GM18505 (cell line): Measurements from ENCODE around the gene SRPX2.

Experiments
- ATAC-seq: cut with Tn5 transposase; IDR thresholded peaks from one replicate; pipeline ENCODE4 v1.9.1; 2021; ENCODE audit not compliant: unreplicated experiment
- POLR2A ChIP-seq: IDR thresholded peaks from 4 replicates; pipeline ENCODE4 v1.6.1; 2011; ENCODE audit warnings: borderline replicate concordance; ENCODE audit not compliant: insufficient read depth, insufficient read length; ENCODE audit errors: extremely low read depth

The SRPX2 gene, protein sequence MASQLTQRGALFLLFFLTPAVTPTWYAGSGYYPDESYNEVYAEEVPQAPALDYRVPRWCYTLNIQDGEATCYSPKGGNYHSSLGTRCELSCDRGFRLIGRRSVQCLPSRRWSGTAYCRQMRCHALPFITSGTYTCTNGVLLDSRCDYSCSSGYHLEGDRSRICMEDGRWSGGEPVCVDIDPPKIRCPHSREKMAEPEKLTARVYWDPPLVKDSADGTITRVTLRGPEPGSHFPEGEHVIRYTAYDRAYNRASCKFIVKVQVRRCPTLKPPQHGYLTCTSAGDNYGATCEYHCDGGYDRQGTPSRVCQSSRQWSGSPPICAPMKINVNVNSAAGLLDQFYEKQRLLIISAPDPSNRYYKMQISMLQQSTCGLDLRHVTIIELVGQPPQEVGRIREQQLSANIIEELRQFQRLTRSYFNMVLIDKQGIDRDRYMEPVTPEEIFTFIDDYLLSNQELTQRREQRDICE

DNA sequence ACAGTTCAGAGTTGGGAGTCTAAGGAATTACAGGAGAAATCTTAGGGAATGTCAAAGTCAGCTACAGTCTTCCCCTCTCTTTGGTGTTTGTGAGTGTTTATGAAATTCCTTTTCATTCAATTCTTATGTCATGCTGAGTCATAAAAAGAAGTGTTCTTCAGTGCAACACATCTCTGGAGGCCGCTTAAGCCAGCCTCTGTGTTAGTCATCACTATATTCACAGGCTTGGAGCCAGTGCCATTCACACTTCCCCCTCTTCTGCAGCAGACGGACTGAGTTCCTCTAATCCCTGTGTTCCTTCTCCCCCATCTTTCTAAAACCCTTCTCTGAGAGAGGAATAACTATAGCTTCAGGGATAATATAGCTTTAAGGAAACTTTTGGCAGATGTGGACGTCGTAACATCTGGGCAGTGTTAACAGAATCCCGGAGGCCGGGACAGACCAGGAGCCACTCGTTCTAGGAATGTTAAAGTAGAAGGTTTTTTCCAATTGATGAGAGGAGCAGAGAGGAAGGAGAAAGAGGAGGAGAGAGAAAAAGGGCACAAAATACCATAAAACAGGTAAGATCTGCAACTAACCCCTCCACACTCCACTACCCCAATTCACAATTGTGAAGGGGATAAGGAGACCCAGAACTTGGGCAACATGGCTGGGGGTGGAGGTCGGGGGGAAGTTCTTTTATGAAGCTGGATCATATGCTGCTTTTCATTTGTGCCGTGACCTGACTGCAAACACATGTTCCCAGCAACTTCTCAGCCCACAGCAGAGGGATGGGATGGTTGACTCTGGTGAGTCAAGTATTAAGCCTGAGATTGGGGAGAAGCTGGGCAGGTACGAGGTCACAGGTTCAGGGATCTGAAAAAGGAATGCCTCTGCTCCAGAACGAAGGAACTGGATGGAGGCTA, at the start of gene SRPX2:
Gene SRPX2 (plus strand): TSS at position 244 of the 905 bp plus-strand sequence. CDS start 2,124 bp downstream, outside the sequence.
- no peak for ATAC-seq

DNA sequence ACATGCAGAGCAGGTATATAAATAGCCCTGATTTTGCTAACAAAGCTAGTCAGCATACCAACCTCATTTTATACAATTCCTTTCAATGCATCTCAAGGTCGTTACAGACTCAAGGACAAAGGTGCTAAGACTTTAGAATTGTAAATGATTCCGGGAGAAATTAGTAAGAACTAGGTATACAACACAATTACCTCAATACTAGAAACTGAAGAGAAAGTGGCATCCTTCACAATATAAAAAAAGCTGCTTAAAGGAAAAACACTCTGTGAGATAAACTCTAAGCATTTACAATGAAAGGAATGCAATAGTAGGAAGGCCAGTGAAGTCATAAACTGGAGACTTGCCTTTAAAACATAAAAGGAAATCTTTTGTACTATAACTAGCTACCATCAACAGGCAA, 47.4 kb upstream of the SRPX2 start:
- no peak for TF ChIP-seq POLR2A

More for the DNA sequence above, at the start of gene SRPX2:
- TF ChIP-seq POLR2A = no peak

DNA sequence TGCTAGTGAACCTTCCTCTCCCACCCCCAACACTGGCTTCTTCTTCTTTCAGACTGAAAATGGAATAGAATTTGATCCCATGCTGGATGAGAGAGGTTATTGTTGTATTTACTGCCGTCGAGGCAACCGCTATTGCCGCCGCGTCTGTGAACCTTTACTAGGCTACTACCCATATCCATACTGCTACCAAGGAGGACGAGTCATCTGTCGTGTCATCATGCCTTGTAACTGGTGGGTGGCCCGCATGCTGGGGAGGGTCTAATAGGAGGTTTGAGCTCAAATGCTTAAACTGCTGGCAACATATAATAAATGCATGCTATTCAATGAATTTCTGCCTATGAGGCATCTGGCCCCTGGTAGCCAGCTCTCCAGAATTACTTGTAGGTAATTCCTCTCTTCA, 44.5 kb upstream of the SRPX2 start:
- ATAC-seq = no peak
- TF ChIP-seq POLR2A = no peak

More for the DNA sequence above, 47.4 kb upstream of the SRPX2 start:
- ATAC-seq = no peak

DNA sequence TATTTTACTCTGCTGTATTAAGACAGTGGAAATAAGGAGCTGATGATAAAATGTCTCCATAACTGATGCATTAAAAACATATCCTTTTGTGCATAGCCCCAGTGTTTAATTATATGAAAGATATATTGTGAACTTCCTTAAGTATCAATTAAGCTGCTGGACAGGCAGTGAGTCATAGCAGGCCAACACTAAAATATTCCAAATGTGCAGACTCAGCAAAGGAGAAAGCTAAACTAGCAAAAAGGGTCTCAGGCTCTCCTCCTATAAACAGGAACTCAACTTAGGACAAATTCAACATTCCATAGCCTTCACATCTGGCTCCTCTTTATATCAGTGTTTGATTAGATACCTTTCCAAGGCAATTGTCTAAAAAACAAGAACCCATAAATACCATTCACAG, 43.7 kb upstream of the SRPX2 start:
- no peak for TF ChIP-seq POLR2A
- ATAC-seq = no peak

DNA sequence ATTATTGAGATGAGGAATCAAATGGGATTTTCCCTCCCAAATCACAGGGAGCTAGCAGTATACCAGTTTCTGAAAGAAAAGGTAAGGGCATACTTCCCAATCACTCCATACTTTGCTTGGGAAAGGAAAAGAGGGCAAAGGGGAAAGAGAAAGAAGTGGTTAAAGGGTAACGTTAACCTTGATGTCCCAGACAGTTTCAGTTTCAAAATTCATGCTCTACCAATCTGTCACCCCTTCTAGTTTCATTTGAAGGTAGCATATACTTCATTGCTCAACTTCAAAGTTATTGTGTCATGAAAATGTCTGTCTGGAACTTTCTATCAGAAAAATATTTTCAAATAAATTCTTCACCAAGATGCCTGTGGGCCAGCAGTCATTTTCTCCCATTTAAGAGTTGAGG, 43.2 kb upstream of the SRPX2 start:
- peak; percentile 79 for ATAC-seq
- TF ChIP-seq POLR2A = no peak

DNA sequence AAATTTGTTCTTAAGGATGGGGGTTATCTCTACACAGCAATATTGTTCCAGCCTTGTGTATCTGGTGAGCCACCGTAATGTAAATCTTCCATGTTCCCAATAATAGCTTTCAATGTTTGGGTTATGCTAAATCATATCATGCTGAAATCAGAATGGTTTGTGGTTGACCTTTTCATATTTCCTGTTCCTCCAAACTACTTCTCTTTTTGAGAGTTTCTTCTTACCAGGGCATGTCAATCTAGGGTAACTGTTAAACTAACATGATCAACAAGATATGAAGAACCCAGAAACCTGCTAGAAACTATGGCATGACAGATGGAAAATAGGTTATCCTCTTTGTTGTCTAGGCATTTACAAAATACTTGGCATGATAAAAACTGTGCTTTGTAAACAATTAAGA, 37.2 kb upstream of the SRPX2 start:
- peak; percentile 64 for ATAC-seq
- no peak for TF ChIP-seq POLR2A

DNA sequence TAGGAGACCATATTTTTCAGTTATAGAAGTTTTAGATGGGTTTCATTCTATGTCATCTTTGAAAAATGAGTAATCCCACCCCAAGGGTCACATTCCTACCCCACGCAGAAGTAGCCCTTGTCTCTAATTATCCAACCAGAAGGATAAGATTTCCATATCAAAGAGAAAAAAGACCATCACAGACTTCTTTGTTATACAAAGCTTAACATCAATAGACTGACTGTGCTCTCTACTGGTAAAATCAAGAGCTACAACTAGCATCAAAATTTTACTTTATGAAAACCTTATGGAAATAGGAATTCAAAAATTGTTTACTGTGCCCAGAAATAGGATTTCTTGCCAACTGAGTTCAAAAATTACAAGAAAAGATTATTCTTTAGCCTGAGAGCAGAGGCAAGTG, 34.4 kb upstream of the SRPX2 start:
- no peak for ATAC-seq
- TF ChIP-seq POLR2A = no peak

DNA sequence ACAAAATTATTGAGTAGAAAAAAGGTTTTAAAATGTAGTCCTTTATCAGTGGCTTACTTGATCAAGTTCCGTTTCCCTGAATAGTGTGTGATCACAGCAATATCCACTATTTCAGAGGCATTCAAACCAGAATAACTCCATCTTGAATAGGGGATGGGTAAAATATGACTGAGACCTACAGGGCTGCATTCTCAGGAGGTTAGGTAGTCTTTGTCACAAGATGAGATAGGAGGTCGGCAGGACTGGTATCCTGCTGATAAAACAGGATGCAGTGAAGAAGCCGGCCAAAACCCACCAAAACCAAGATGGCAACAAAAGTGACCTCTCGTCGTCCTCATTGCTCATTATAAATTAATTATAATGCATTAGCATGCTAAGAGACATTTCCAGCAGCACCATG, 32.0 kb upstream of the SRPX2 start:
- TF ChIP-seq POLR2A = no peak
- ATAC-seq = no peak

DNA sequence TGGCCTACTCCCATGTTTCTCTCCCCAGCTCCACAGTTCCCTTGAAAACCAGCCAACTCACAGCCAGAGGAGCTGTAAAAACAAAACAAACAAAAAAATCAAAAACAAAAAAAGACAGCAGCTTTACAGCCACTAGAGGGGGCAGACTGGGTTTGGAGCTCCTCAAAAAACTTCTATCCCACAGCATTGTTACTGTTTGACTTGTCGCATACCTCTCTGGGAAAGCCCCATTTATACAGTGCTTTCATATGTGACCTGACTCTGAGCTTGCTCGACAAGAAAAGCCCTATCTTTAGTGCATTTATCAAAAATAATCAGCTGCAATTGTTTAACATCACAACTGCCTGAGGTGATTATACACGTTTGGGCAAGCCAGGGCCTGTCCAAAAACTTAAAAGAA, 29.0 kb upstream of the SRPX2 start:
- TF ChIP-seq POLR2A = no peak
- peak; percentile 100 for ATAC-seq

DNA sequence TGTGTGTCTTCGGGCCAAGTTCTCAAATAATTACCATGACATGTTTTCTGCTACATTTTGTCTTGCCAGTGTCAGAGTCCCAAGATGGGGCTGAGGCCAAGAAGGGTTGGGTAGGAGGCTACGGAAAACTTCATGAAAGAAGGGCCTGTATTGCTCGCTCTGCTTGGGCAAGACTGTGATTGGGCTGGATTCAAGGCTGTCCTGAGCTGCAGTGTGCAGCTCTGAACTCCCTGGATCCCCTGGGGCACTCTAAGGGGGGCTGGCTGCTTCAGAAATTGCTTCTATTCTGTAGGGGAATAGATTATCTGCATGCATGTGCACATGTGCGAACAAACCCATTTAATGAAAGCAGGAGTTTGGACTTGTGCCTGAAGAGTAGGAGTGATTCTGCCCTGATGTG, 21.0 kb upstream of the SRPX2 start:
- no peak for TF ChIP-seq POLR2A
- ATAC-seq = no peak

DNA sequence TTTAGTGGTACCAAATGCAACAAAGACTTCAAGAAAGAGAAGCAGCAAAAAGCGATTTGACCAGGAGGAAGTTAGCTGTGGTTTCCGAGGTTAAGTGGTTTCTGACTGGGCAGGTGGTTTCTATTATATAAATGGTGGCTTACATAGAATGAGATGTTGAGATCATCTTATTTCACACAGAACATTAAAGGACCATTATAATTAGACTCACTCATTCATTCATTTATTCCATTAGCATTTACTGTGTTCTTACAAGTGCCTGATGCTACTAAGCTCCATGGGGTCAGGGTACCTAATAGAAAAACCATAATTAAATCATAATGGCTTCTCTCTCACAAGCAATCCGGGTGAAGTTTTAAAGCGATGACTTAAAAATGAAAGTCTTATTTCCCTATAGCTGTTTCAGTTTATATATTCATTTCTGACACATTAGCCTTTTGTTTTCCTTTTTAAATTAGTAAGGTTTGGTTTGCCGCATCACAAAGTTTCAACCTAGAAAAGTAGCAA, 18.0 kb upstream of the SRPX2 start:
- no peak for TF ChIP-seq POLR2A
- ATAC-seq = peak; percentile 93

DNA sequence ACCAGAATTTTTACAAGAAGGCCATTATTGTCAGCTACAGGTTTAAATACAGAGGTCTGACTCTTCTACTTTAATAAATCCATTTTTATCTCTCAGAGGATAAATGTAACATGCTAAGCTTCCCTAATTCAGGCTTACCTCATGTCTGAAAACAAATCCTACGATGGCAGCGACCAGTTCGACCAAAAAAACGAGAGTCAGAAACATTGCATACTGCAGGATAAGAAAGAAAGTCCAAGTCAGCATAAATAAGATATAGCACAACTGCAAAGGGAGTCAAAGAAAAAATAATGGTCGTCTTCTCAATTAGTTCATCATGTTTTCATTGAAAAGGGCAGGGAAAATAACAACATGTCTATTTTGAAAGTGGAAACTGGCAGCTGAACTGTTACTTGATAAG, 9.0 kb upstream of the SRPX2 start:
- no peak for TF ChIP-seq POLR2A
- no peak for ATAC-seq

DNA sequence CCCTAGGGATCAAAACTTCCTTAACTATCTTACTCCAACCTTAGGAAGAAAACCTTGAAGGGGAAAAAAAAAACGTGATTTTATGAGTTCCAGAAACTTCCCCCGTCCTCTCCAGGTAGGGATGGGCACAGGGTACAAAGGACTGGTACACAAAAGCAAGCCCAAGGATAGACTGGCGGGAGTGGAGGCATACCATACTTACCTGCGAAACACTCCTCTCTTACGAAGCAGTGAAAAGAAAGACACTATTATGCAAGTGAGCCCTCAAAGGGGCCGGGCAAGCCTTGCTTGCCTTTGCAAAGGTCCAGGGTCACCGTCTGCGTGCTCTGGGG, 8.0 kb upstream of the SRPX2 start:
- no peak for ATAC-seq
- TF ChIP-seq POLR2A = no peak
